MCF 10A (cell line): Measurements from ENCODE around the gene KISS1. TPM values are rescaled to one million over a fixed set of nuclear protein-coding genes. Genes with fewer than 3 reads are reported as not detected.

ENCODE experiments used
- BruUV-seq: library from RNA; stranded (reverse); fragments of 400-500 nt; replicated peaks from 2 replicates; lab custom pipeline; 2021; lab: Mats Ljungman, UMichigan
- CTCF ChIA-PET: fragments of 300-600 bp; sonication (Branson Sonifier 250); formaldehyde crosslinking; extraction: SDS; loops from one replicate; lab custom pipeline; 2021; ENCODE audit warnings: antibody characterized with exemption, inconsistent platforms; lab: Yijun Ruan, JAX
- POLR2A ChIA-PET: fragments of 300-600, 350-650 bp; sonication (Branson Sonifier 250); formaldehyde crosslinking; extraction: SDS; loops from one replicate; lab custom pipeline; 2020; ENCODE audit warnings: antibody characterized with exemption, inconsistent platforms; lab: Yijun Ruan, JAX
- DNase-seq: peaks from one replicate; pipeline ENCODE4 v3.0.0-alpha.2; 2018; ENCODE audit not compliant: unreplicated experiment
- H3K27ac Mint-ChIP-seq: one replicate; pipeline ENCODE4 v1.8.0; 2022; ENCODE audit warnings: mild to moderate bottlenecking, low read depth, mixed read lengths; ENCODE audit not compliant: unreplicated experiment
- H3K27me3 Mint-ChIP-seq: one replicate; pipeline ENCODE4 v1.8.0; 2022; ENCODE audit warnings: mixed read lengths; ENCODE audit not compliant: insufficient read depth, unreplicated experiment
- H3K36me3 Mint-ChIP-seq: one replicate; pipeline ENCODE4 v1.8.0; 2022; ENCODE audit warnings: mild to moderate bottlenecking, moderate library complexity, mixed read lengths; ENCODE audit not compliant: insufficient read depth, unreplicated experiment
- H3K4me1 Mint-ChIP-seq: one replicate; pipeline ENCODE4 v1.8.0; 2022; ENCODE audit warnings: mixed read lengths; ENCODE audit not compliant: insufficient read depth, unreplicated experiment
- H3K4me3 Mint-ChIP-seq: one replicate; pipeline ENCODE4 v1.8.0; 2022; ENCODE audit warnings: mild to moderate bottlenecking, moderate library complexity, mixed read lengths; ENCODE audit not compliant: unreplicated experiment
- H3K9me3 Mint-ChIP-seq: one replicate; pipeline ENCODE4 v1.8.0; 2022; ENCODE audit warnings: mixed read lengths; ENCODE audit not compliant: unreplicated experiment
- intact Hi-C: fragments of 100-400 bp; cut with micrococcal nuclease; formaldehyde crosslinking; loops from 2 replicates; pipeline ENCODE4 v1.14.1; 2022
- total RNA-seq: library from RNA; stranded (reverse); gene quantifications from 2 replicates; pipeline ENCODE4 v1.2.3, GENCODE V29; 2022
- TF ChIP-seq, protein P1 (sequence below): fragments of 200-600 bp; IDR thresholded peaks from one replicate; pipeline ENCODE4 v1.8.0; 2022; ENCODE audit warnings: antibody characterized with exemption, mild to moderate bottlenecking; ENCODE audit not compliant: unreplicated experiment

KISS1 gene
- total RNA-seq, 1 experiment from 2014 or later: not detected

DNA sequence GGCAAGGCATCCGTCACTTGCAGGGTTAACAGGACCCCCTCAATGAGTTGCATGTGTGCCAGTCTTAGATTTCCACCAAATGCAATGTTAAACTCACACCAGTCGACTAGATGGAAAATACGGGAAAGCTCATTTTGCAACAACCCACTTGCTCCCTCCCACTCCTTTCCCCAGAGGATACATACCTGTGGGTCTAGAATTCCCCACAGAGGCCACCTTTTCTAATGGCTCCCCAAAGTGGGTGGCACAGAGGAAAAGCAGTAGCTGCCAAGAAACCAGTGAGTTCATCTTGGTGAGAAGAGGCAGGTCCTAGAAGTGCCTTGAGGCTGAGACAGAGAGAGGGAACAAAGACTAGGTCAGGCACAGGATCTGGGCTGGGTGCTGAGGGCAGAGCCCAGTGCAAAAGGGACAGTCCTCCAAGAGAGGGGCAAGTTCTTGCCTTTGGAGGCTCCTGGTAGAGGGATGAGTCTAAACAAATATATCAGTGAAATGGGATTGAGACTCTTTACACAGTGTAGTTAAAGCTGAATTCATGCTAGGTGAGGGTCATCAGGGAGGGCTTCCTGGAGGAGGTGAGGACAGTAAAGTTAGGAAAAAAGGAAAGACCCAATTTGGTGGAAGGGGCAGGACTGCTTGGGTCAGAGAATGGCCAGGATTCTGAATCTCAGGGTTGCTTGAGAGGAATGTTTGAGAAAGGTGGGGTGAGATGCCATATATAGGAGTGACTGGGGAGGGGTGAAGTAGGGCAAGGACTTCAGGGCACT, 3.5 kb downstream of the KISS1 start:
- peaks cover 51% of the 10 kb centered on the region for H3K27me3 Mint-ChIP-seq
- BruUV-seq: no TSS peak
- intact Hi-C loops: no loop called here
- peak; percentile 60 for DNase-seq
- TF ChIP-seq, protein P1, sequence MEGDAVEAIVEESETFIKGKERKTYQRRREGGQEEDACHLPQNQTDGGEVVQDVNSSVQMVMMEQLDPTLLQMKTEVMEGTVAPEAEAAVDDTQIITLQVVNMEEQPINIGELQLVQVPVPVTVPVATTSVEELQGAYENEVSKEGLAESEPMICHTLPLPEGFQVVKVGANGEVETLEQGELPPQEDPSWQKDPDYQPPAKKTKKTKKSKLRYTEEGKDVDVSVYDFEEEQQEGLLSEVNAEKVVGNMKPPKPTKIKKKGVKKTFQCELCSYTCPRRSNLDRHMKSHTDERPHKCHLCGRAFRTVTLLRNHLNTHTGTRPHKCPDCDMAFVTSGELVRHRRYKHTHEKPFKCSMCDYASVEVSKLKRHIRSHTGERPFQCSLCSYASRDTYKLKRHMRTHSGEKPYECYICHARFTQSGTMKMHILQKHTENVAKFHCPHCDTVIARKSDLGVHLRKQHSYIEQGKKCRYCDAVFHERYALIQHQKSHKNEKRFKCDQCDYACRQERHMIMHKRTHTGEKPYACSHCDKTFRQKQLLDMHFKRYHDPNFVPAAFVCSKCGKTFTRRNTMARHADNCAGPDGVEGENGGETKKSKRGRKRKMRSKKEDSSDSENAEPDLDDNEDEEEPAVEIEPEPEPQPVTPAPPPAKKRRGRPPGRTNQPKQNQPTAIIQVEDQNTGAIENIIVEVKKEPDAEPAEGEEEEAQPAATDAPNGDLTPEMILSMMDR: no peak
- no peaks in the 10 kb centered on the region for H3K4me1 Mint-ChIP-seq
- H3K36me3 Mint-ChIP-seq: no peaks in the 10 kb centered on the region
- H3K27ac Mint-ChIP-seq: no peak overlapping the region
- H3K9me3 Mint-ChIP-seq: peaks cover 7% of the 10 kb centered on the region
- ChIA-PET POLR2A (interaction anchor here (0.6 to 1.7 kb wide), 3 partner anchors 38 to 202 kb away, joined by 4 read pairs; no protein-coding TSS in a partner anchor), CTCF (interaction anchor here (0.6 to 6.5 kb wide), 10 partner anchors 12 to 566 kb away, joined by 3 to 68 read pairs (median 4); no protein-coding TSS in a partner anchor)
- no peak overlapping the region for H3K4me3 Mint-ChIP-seq

- intact Hi-C loops: no loop called here
- H3K9me3 Mint-ChIP-seq: peaks cover 7% of the 10 kb centered on the region
- H3K4me3 Mint-ChIP-seq: no peak overlapping the region
- CTCF ChIA-PET: interaction anchor here (0.6 to 6.5 kb wide), 10 partner anchors 15 to 565 kb away, joined by 3 to 68 read pairs (median 5); no protein-coding TSS in a partner anchor
- TF ChIP-seq, protein P1: no peak
- no peak overlapping the region for H3K27ac Mint-ChIP-seq
- POLR2A ChIA-PET: interaction anchor here (0.7 to 1.7 kb wide), 3 partner anchors 38 to 1734 kb away, joined by 3 to 4 read pairs (median 4); no protein-coding TSS in a partner anchor
- peaks cover 58% of the 10 kb centered on the region for H3K27me3 Mint-ChIP-seq
- peaks cover 5% of the 10 kb centered on the region for H3K36me3 Mint-ChIP-seq
- DNase-seq: no peak
- H3K4me1 Mint-ChIP-seq: no peaks in the 10 kb centered on the region
- BruUV-seq: no TSS peak
Measured at GRCh38 chr1:204192046-204192445, 4.2 kb downstream of the KISS1 start.

DNA sequence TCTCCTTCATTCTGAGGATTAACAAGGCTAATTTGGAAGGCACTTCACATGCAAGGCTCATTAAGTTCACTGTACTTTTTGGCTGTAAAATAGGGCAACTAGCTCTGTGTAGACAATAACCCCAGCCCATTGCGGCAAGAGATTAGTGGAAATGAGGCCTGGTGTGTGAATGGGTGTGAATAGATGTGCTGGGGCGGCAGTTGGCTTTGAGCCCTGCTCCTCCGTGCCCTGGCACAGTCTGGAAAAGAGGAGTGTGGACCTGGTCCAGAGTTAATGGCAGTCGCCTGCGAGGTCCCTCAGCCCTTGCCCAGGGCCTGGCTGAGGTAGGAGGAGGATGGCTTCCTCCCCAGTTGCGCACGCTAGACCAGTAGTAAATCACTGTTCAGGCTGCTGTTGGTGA, 4.8 kb downstream of the KISS1 start:
- no TSS peak for BruUV-seq
- Mint-ChIP-seq H3K9me3 (peaks cover 7% of the 10 kb centered on the region), H3K27ac (no peak overlapping the region), H3K36me3 (peaks cover 5% of the 10 kb centered on the region), H3K4me1 (no peaks in the 10 kb centered on the region), H3K4me3 (no peak overlapping the region), H3K27me3 (peaks cover 64% of the 10 kb centered on the region)
- intact Hi-C loops: no loop called here
- ChIA-PET POLR2A (interaction anchor here (0.9 to 1.5 kb wide), 5 partner anchors 16 to 117 kb away, joined by 3 to 5 read pairs (median 3); no protein-coding TSS in a partner anchor), CTCF (interaction anchor here (0.6 to 6.5 kb wide), 8 partner anchors 15 to 801 kb away, joined by 3 to 68 read pairs (median 4); no protein-coding TSS in a partner anchor)
- TF ChIP-seq, protein P1: no peak
- no peak for DNase-seq
